ENCODE data around the gene NFATC3. TPM values are rescaled to one million over a fixed set of nuclear protein-coding genes. Genes with fewer than 3 reads are reported as not detected.
"Not testable (repeated sequence)": the region's sequence is repeated elsewhere in the genome, so short reads cannot be mapped to it uniquely, and the experiment has no call there.

NFATC3 gene
- total RNA-seq, 1 donor from 2014 or later, result 51.8 TPM

DNA sequence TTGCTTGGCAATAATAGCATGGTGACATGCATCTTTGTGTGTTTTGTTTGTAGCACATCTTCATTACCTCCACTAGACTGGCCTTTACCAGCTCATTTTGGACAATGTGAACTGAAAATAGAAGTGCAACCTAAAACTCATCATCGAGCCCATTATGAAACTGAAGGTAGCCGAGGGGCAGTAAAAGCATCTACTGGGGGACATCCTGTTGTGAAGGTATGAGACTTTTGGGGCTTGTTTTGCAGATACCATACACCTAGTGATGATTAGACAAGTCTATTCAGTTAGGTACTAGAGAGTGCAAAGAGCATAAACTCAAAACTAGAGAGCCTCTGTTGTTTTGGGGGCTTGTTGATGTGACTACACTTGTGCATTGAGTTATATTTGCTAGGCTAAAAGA, 41.2 kb downstream of the NFATC3 start:
- TF ChIP-seq, protein P1, sequence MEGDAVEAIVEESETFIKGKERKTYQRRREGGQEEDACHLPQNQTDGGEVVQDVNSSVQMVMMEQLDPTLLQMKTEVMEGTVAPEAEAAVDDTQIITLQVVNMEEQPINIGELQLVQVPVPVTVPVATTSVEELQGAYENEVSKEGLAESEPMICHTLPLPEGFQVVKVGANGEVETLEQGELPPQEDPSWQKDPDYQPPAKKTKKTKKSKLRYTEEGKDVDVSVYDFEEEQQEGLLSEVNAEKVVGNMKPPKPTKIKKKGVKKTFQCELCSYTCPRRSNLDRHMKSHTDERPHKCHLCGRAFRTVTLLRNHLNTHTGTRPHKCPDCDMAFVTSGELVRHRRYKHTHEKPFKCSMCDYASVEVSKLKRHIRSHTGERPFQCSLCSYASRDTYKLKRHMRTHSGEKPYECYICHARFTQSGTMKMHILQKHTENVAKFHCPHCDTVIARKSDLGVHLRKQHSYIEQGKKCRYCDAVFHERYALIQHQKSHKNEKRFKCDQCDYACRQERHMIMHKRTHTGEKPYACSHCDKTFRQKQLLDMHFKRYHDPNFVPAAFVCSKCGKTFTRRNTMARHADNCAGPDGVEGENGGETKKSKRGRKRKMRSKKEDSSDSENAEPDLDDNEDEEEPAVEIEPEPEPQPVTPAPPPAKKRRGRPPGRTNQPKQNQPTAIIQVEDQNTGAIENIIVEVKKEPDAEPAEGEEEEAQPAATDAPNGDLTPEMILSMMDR (IDR thresholded peaks at IDR 0.05; ENCODE audit: unreplicated experiment), result no peak
- peaks cover 5% of the 10 kb centered on the region for H3K9me3 Mint-ChIP-seq
- H3K27ac Mint-ChIP-seq, result no peak overlapping the region
- peaks cover 5% of the 10 kb centered on the region for H3K36me3 Mint-ChIP-seq
- no peak for DNase-seq (ENCODE audit: low spot score in 2 of 2, unreplicated experiment in 2 of 2)
- no peaks in the 10 kb centered on the region for H3K4me1 Mint-ChIP-seq
- H3K4me3 Mint-ChIP-seq, result no peak overlapping the region
- no peaks in the 10 kb centered on the region for H3K27me3 Mint-ChIP-seq (ENCODE audit: low read depth)

DNA sequence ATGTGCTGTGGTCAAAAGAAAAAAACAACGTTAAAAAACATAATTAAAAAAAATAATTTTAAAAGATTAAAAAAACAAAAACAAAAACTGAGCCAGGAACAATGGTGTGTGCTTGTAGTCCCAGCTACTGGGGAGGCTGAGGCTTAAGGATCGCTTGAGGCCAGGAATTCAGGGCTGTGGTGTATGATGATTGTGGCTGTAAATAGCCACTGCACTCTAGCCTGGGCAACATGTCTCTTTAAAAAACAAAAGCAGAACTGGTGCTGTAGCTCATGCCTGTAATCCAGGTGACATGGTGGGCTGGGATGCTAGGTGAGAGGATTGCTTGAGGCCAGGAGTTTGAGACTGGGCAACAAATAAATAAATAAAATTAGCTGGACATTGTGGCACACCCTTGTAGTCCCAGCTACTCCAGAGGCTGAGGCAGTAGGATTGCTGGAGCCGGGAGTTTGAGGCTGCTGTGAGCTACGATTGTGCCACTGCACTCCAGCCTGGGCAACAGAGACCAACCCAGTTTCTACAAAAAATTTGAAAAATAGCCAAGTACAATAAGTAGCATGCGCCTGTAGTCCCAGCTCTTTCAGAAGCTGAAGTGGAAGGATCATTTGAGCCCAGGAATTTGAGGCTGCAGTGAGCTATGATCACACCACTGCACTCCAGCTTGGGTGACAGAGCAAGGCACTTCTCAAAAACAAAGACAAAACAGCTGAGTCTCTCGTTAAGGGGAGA, 43.6 kb downstream of the NFATC3 start:
- Mint-ChIP-seq H3K4me3 (no peak overlapping the region), H3K36me3 (peaks cover 5% of the 10 kb centered on the region), H3K4me1 (no peaks in the 10 kb centered on the region), H3K27ac (peak overlapping the region; percentile 39), H3K27me3 (ENCODE audit: low read depth) (no peaks in the 10 kb centered on the region), H3K9me3 (peaks cover 5% of the 10 kb centered on the region)
- TF ChIP-seq, protein P1 (IDR thresholded peaks at IDR 0.05; ENCODE audit: unreplicated experiment), result no peak
- DNase-seq (ENCODE audit: low spot score in 2 of 2, unreplicated experiment in 2 of 2), result no peak

DNA sequence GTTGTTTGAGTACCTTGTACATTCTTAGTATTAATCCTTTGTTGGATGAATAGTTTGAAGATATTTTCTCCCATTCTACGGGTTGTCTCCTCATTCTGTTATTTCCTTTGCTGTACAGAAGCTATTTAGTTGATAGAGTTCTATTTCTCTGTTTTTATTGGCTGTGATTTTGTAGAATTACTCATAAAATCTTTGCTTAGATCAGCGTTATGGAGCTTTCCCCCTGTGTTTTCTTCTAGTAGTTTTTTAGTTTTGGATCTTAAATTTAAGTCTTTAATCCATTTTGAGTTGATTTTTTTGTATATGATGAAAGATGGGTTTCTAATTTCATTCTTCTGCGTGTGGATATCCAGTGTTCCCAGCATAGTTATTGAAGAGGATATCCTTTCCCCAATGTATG, 45.4 kb downstream of the NFATC3 start:
- Mint-ChIP-seq H3K36me3 (peaks cover 8% of the 10 kb centered on the region), H3K9me3 (peaks cover 5% of the 10 kb centered on the region), H3K4me3 (no peak overlapping the region)

DNA sequence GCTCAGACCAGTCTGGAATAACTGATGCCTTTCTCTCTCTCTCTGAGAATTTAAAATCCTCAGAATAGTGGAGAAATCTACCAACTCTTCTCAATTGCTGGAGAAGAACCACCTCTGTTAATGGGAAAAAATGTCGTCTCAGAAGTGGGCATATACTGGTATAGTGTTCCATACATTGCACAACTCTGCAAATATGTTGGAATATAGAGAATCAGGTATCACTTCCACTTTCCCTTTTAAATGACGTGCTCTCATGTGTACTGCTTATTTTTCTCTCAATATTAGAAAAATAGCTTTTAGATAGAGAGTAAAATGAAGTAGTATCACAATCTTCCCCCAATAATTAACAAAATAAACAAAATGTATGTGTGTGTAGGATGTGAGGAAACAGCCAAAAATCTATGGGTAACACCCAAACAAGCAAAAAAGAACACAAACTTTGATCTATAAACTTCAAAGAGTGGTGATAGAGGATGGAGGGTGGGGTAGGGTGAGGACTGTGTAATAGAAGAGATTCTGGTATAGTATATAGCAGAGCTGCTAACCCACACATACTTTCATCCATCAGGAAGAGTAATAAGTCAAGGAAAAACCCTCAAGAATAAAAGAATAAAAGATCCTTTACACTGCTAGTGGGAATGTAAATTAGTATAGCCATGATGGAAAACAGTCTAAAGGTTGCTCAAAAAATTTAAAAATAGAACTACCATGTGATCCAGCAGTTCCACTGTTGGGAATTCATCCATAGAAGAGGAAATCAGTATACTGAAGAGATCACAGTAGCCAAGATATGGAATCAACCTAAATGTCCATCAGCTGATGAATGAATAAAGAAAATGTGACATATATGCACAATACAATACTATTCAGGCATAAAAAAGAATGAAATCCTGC, 46.9 kb downstream of the NFATC3 start:
- no peaks in the 10 kb centered on the region for H3K27me3 Mint-ChIP-seq (ENCODE audit: low read depth)
- H3K36me3 Mint-ChIP-seq, result peaks cover 8% of the 10 kb centered on the region

More for the DNA sequence above, 45.4 kb downstream of the NFATC3 start:
- no peak for DNase-seq (ENCODE audit: low spot score in 2 of 2, unreplicated experiment in 2 of 2)
- Mint-ChIP-seq H3K27me3 (ENCODE audit: low read depth) (no peaks in the 10 kb centered on the region), H3K27ac (no peak overlapping the region), H3K4me1 (no peaks in the 10 kb centered on the region)
- TF ChIP-seq, protein P1 (IDR thresholded peaks at IDR 0.05; ENCODE audit: unreplicated experiment), result no peak

DNA sequence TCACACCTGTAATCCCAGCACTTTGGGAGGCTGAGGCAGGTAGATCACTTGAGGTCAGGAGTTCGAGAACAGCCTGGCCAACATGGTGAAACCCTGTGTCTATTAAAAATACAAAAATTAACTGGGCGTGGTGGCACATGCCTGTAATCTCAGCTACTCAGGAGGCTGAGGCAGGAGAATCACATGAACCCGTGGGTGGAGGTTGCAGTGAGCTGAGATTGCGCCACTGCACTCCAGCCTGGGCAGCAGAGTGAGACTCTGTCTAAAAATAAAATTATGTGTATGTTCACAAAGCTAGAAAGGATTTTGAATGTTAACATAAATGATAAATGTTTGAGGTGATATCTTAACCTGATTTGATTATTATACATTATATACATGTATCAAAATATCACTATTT, 47.8 kb downstream of the NFATC3 start:
- not testable (repeated sequence) for H3K36me3 Mint-ChIP-seq, H3K9me3 Mint-ChIP-seq

More for the DNA sequence above, 46.9 kb downstream of the NFATC3 start:
- no peak overlapping the region for H3K4me3 Mint-ChIP-seq
- peaks cover 5% of the 10 kb centered on the region for H3K9me3 Mint-ChIP-seq
- TF ChIP-seq, protein P1 (IDR thresholded peaks at IDR 0.05; ENCODE audit: unreplicated experiment), result no peak
- H3K4me1 Mint-ChIP-seq, result no peaks in the 10 kb centered on the region
- H3K27ac Mint-ChIP-seq, result no peak overlapping the region
- DNase-seq (ENCODE audit: low spot score in 2 of 2, unreplicated experiment in 2 of 2), result no peak

DNA sequence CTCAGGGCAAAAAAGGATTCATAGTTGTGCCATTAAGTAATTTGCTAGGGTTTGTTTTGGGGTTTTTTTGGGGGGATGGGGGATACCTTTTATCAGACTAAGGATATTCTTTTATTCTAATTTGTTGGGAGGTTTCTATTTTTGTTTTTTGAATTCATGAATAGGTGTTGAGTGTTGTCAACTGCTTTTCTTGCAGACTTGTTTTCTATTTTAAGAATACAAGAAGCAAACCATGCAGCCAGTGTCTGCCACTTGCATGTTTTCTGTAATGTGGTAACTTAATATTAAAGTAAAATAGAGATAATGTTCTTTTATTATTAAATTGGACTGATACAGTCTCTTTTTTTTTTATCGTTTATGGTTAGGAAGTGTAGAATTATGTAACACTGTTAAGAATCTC, 49.5 kb downstream of the NFATC3 start:
- no peak overlapping the region for H3K4me3 Mint-ChIP-seq
- DNase-seq (ENCODE audit: low spot score in 2 of 2, unreplicated experiment in 2 of 2), result no peak
- no peaks in the 10 kb centered on the region for H3K4me1 Mint-ChIP-seq
- H3K27ac Mint-ChIP-seq, result no peak overlapping the region
- H3K27me3 Mint-ChIP-seq (ENCODE audit: low read depth), result no peaks in the 10 kb centered on the region
- H3K9me3 Mint-ChIP-seq, result peaks cover 5% of the 10 kb centered on the region
- TF ChIP-seq, protein P1 (IDR thresholded peaks at IDR 0.05; ENCODE audit: unreplicated experiment), result no peak
- peaks cover 9% of the 10 kb centered on the region for H3K36me3 Mint-ChIP-seq

More for the DNA sequence above, 47.8 kb downstream of the NFATC3 start:
- H3K4me1 Mint-ChIP-seq; DNase-seq (ENCODE audit: low spot score in 2 of 2, unreplicated experiment in 2 of 2); H3K27me3 Mint-ChIP-seq (ENCODE audit: low read depth); H3K27ac Mint-ChIP-seq; H3K4me3 Mint-ChIP-seq: not testable (repeated sequence)
